ENCODE data around the gene UBE2J2.

Gene UBE2J2

GRCh38 chr1:1234180-1234808 is 39.4 kb downstream of the UBE2J2 start:
- H4K20me1 ChIP-seq (ENCODE audit: control insufficient read depth, insufficient read depth, low read depth, low read length), result no peaks in the 10 kb centered on the region; the same call in 1 of the 2 replicates
- peak overlapping the region; percentile 82; the same call in 1 of the 2 replicates for H3K4me2 ChIP-seq (ENCODE audit: low read length)
- H3K36me3 ChIP-seq (ENCODE audit: control insufficient read depth, low read length), result peaks cover 33% of the 10 kb centered on the region
- H3K4me1 ChIP-seq (ENCODE audit: control insufficient read depth, low read length), result peaks cover 27% of the 10 kb centered on the region
- TF ChIP-seq EZH2phosphoT487 (IDR thresholded peaks at IDR 0.05; ENCODE audit: borderline replicate concordance, low read length) (no peak), CTCF (IDR thresholded peaks at IDR 0.05; ENCODE audit: low read depth, low read length, poor library complexity, severe bottlenecking) (no peak)
- H3F3A ChIP-seq (ENCODE audit: control insufficient read depth, insufficient read depth), result no peaks in the 10 kb centered on the region
- H3K27me3 ChIP-seq (ENCODE audit: control insufficient read depth, low read length), result peaks cover 8% of the 10 kb centered on the region
- no peaks in the 10 kb centered on the region for H3K9me2 ChIP-seq (replicated peaks; ENCODE audit: control insufficient read depth, low read length)
- peaks cover 57% of the 10 kb centered on the region for H3K79me2 ChIP-seq (ENCODE audit: control insufficient read depth, low read length)
- no peak overlapping the region for H3K27ac ChIP-seq (ENCODE audit: low read depth, low read length)
- H3K9me3 ChIP-seq (ENCODE audit: control insufficient read depth, insufficient read depth, low read length), result no peaks in the 10 kb centered on the region
- no peak overlapping the region for H3K4me3 ChIP-seq (ENCODE audit: low read length)

GRCh38 chr1:1233567-1233892 is 40.1 kb downstream of the UBE2J2 start:
- Histone ChIP-seq H3K79me2 (ENCODE audit: control insufficient read depth, low read length) (peaks cover 65% of the 10 kb centered on the region), H3K4me3 (ENCODE audit: low read length) (peak overlapping the region; percentile 66)

GRCh38 chr1:1232796-1233566 is 40.7 kb downstream of the UBE2J2 start:
- Histone ChIP-seq H3K4me2 (ENCODE audit: low read length) (peak overlapping the region; percentile 82), H4K20me1 (ENCODE audit: control insufficient read depth, insufficient read depth, low read depth, low read length) (no peaks in the 10 kb centered on the region; the same call in 1 of the 2 replicates), H3K79me2 (ENCODE audit: control insufficient read depth, low read length) (peaks cover 71% of the 10 kb centered on the region), H3K27me3 (ENCODE audit: control insufficient read depth, low read length) (peaks cover 5% of the 10 kb centered on the region), H3K4me3 (ENCODE audit: low read length) (peak overlapping the region; percentile 66), H3F3A (ENCODE audit: control insufficient read depth, insufficient read depth) (no peaks in the 10 kb centered on the region), H3K36me3 (ENCODE audit: control insufficient read depth, low read length) (peaks cover 45% of the 10 kb centered on the region), H3K27ac (ENCODE audit: low read depth, low read length) (no peak overlapping the region), H3K4me1 (ENCODE audit: control insufficient read depth, low read length) (peaks cover 26% of the 10 kb centered on the region), H3K9me3 (ENCODE audit: control insufficient read depth, insufficient read depth, low read length) (no peaks in the 10 kb centered on the region), H3K9me2 (replicated peaks; ENCODE audit: control insufficient read depth, low read length) (no peaks in the 10 kb centered on the region)
- TF ChIP-seq CTCF (IDR thresholded peaks at IDR 0.05; ENCODE audit: low read depth, low read length, poor library complexity, severe bottlenecking), result no peak
- no peak for TF ChIP-seq EZH2phosphoT487 (IDR thresholded peaks at IDR 0.05; ENCODE audit: borderline replicate concordance, low read length)

More at GRCh38 chr1:1233567-1233892, 40.1 kb downstream of the UBE2J2 start:
- H3K4me1 ChIP-seq (ENCODE audit: control insufficient read depth, low read length), result peaks cover 27% of the 10 kb centered on the region
- H3K27ac ChIP-seq (ENCODE audit: low read depth, low read length), result no peak overlapping the region
- no peaks in the 10 kb centered on the region for H3K9me3 ChIP-seq (ENCODE audit: control insufficient read depth, insufficient read depth, low read length)
- H3K27me3 ChIP-seq (ENCODE audit: control insufficient read depth, low read length), result peaks cover 8% of the 10 kb centered on the region
- peak overlapping the region; percentile 82 for H3K4me2 ChIP-seq (ENCODE audit: low read length)
- no peaks in the 10 kb centered on the region; the same call in 1 of the 2 replicates for H4K20me1 ChIP-seq (ENCODE audit: control insufficient read depth, insufficient read depth, low read depth, low read length)
- peaks cover 40% of the 10 kb centered on the region for H3K36me3 ChIP-seq (ENCODE audit: control insufficient read depth, low read length)
- H3F3A ChIP-seq (ENCODE audit: control insufficient read depth, insufficient read depth), result no peaks in the 10 kb centered on the region
- no peak for TF ChIP-seq EZH2phosphoT487 (IDR thresholded peaks at IDR 0.05; ENCODE audit: borderline replicate concordance, low read length)
- no peak for TF ChIP-seq CTCF (IDR thresholded peaks at IDR 0.05; ENCODE audit: low read depth, low read length, poor library complexity, severe bottlenecking)
- H3K9me2 ChIP-seq (replicated peaks; ENCODE audit: control insufficient read depth, low read length), result no peaks in the 10 kb centered on the region
